ENCODE results near the gene BRD4. TPM values are rescaled to one million over a fixed set of nuclear protein-coding genes. Genes with fewer than 3 reads are reported as not detected.

The BRD4 gene
- total and polyA plus RNA-seq, 4 experiments from 2014 or later: 4.2 to 152 (median 98.4) TPM

- H3K27ac Mint-ChIP-seq: peak overlapping the region; percentile 2 to 78 (median 55)
These were observed 109.3 kb downstream of the BRD4 start for GRCh38 chr19:15222738-15223648.

DNA sequence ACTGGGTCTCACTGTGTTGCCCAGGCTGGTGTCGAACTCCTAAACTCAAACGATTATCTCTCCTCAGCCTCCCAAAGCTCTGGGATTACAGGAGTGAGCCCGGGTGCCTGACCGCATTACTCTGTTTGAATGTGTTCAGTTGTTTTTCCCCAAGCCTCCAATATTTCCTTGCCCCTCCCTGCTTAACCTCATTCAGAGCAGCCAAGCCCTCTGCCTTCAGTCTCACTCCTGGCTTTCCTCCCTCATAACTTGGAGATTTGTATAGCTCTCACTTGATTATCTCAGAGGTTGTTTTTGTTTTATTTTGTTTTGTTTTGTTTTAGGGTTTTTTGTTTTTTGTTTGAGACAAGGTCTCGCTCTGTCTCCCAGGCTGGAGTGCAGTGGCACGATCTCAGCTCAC is 111.5 kb downstream of the BRD4 start:
- no peaks in the 10 kb centered on the region for H3K36me3 ChIP-seq (ENCODE audit: insufficient read depth, low read length)
- ChIA-PET POLR2A (ENCODE audit: partially characterized antibody) (no interaction called here), CTCF (ENCODE audit: partially characterized antibody) (no interaction called here)
- no peak overlapping the region for H3K4me3 ChIP-seq (ENCODE audit: low read length in 2 of 2)
- Mint-ChIP-seq H3K27ac (peak overlapping the region in 1 of 7 donors; percentile 68), H3K4me3 (no peak overlapping the region), H3K27me3 (peaks cover 11 to 16% of the 10 kb centered on the region in 2 donors), H3K36me3 (no peaks in the 10 kb centered on the region), H3K4me1 (peaks cover 5 to 18% (median 13%) of the 10 kb centered on the region in 4 donors), H3K9me3 (peaks cover 0 to 6% (median 0%) of the 10 kb centered on the region in 8 donors)
- no peak for DNase-seq
- H3K27me3 ChIP-seq (ENCODE audit: insufficient read depth, low read length): no peaks in the 10 kb centered on the region
- intact Hi-C loops (cut with micrococcal nuclease): no loop called here
- H3K4me1 ChIP-seq (ENCODE audit: insufficient read depth, low read length): peaks cover 19% of the 10 kb centered on the region
- no peaks in the 10 kb centered on the region for H3K9me3 ChIP-seq (ENCODE audit: control insufficient read depth in 1 of 2, low read length in 2 of 2)
- no peak overlapping the region for H3K27ac ChIP-seq (ENCODE audit: low read depth, low read length)

More at GRCh38 chr19:15222738-15223648, 109.3 kb downstream of the BRD4 start:
- Mint-ChIP-seq H3K36me3 (no peaks in the 10 kb centered on the region), H3K4me1 (peaks cover 5 to 18% (median 13%) of the 10 kb centered on the region in 4 donors), H3K27me3 (peaks cover 16 to 21% of the 10 kb centered on the region in 2 donors), H3K9me3 (peaks cover 0 to 6% (median 0%) of the 10 kb centered on the region in 8 donors), H3K4me3 (peak overlapping the region; percentile 51 to 86 (median 82))
- H3K4me1 ChIP-seq (ENCODE audit: insufficient read depth, low read length): peaks cover 19% of the 10 kb centered on the region
- intact Hi-C loops (cut with micrococcal nuclease): no loop called here
- peak; percentile 61 to 78 (median 70) for DNase-seq
- peak overlapping the region in 1 of 2 donors; percentile 49 for H3K4me3 ChIP-seq (ENCODE audit: low read length in 2 of 2)
- H3K27me3 ChIP-seq (ENCODE audit: insufficient read depth, low read length): no peaks in the 10 kb centered on the region
- no peaks in the 10 kb centered on the region for H3K9me3 ChIP-seq (ENCODE audit: control insufficient read depth in 1 of 2, low read length in 2 of 2)
- CTCF ChIA-PET (ENCODE audit: partially characterized antibody): no interaction called here
- POLR2A ChIA-PET (ENCODE audit: partially characterized antibody): no interaction called here
- no peaks in the 10 kb centered on the region for H3K36me3 ChIP-seq (ENCODE audit: insufficient read depth, low read length)
- H3K27ac ChIP-seq (ENCODE audit: low read depth, low read length): no peak overlapping the region

- no peak overlapping the region for H3K27ac ChIP-seq (ENCODE audit: low read depth, low read length)
- H3K4me1 Mint-ChIP-seq: peaks cover 3 to 12% (median 11%) of the 10 kb centered on the region in 4 donors
- H3K4me3 ChIP-seq (ENCODE audit: low read length in 2 of 2): no peak overlapping the region
- no peaks in the 10 kb centered on the region for H3K9me3 ChIP-seq (ENCODE audit: control insufficient read depth in 1 of 2, low read length in 2 of 2)
- no peaks in the 10 kb centered on the region for H3K27me3 ChIP-seq (ENCODE audit: insufficient read depth, low read length)
- peaks cover 11% of the 10 kb centered on the region for H3K4me1 ChIP-seq (ENCODE audit: insufficient read depth, low read length)
- no peak for DNase-seq
- no peaks in the 10 kb centered on the region for H3K36me3 ChIP-seq (ENCODE audit: insufficient read depth, low read length)
- H3K27ac Mint-ChIP-seq: no peak overlapping the region
- H3K4me3 Mint-ChIP-seq: no peak overlapping the region
- peaks cover 0 to 3% (median 0%) of the 10 kb centered on the region in 8 donors for H3K9me3 Mint-ChIP-seq
- peaks cover 8 to 13% of the 10 kb centered on the region in 2 donors for H3K27me3 Mint-ChIP-seq
- intact Hi-C loops (cut with micrococcal nuclease): no loop called here
- H3K36me3 Mint-ChIP-seq: no peaks in the 10 kb centered on the region
- ChIA-PET CTCF (ENCODE audit: partially characterized antibody) (no interaction called here), POLR2A (ENCODE audit: partially characterized antibody) (no interaction called here)
These were observed 113.8 kb downstream of the BRD4 start for GRCh38 chr19:15218501-15218900.

DNA sequence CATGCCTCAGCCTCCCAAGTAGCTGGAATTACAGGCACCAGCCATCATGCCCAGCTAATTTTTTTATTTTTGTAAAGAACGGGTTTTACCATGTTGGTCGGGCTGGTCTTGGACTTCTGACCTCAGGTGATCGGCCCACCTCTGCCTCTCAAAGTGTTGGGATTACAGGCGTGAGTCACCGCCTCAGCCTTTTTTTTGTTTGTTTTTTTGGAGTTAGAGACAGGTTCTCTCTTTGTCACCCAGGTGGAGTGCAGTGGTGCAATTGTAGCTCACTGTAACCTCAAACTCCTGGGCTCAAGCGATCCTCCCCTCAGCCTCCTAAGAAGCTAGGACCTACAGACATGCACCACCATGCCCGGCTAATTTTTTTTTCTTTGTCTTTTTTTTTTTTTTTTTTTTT is 116.0 kb downstream of the BRD4 start:
- H3K9me3 ChIP-seq (ENCODE audit: control insufficient read depth in 1 of 2, low read length in 2 of 2): no peaks in the 10 kb centered on the region
- H3K36me3 ChIP-seq (ENCODE audit: insufficient read depth, low read length): no peaks in the 10 kb centered on the region
- ChIA-PET CTCF (ENCODE audit: partially characterized antibody) (interaction anchor here (0.7 to 1.1 kb wide), 2 partner anchors 8 to 10 kb away, joined by 3 to 5 read pairs; no protein-coding TSS in a partner anchor), POLR2A (ENCODE audit: partially characterized antibody) (no interaction called here)
- H3K27me3 ChIP-seq (ENCODE audit: insufficient read depth, low read length): no peaks in the 10 kb centered on the region
- intact Hi-C loops (cut with micrococcal nuclease): no loop called here
- Mint-ChIP-seq H3K27me3 (peaks cover 0 to 2% of the 10 kb centered on the region in 2 donors), H3K9me3 (peaks cover 0 to 3% (median 0%) of the 10 kb centered on the region in 8 donors), H3K4me3 (no peak overlapping the region), H3K27ac (no peak overlapping the region), H3K4me1 (no peaks in the 10 kb centered on the region), H3K36me3 (no peaks in the 10 kb centered on the region)
- H3K4me3 ChIP-seq (ENCODE audit: low read length in 2 of 2): no peak overlapping the region
- H3K4me1 ChIP-seq (ENCODE audit: insufficient read depth, low read length): no peaks in the 10 kb centered on the region
- DNase-seq: no peak
- no peak overlapping the region for H3K27ac ChIP-seq (ENCODE audit: low read depth, low read length)

GRCh38 chr19:15213715-15214381 is 118.5 kb downstream of the BRD4 start:
- no peak overlapping the region for H3K4me3 ChIP-seq (ENCODE audit: low read length in 2 of 2)
- no peaks in the 10 kb centered on the region for H3K9me3 ChIP-seq (ENCODE audit: control insufficient read depth in 1 of 2, low read length in 2 of 2)
- DNase-seq: no peak
- H3K27me3 ChIP-seq (ENCODE audit: insufficient read depth, low read length): no peaks in the 10 kb centered on the region
- Mint-ChIP-seq H3K27ac (peak overlapping the region in 1 of 7 donors; percentile 74), H3K4me1 (no peaks in the 10 kb centered on the region), H3K27me3 (peaks cover 0 to 2% of the 10 kb centered on the region in 2 donors), H3K4me3 (no peak overlapping the region), H3K36me3 (no peaks in the 10 kb centered on the region), H3K9me3 (peaks cover 0 to 2% (median 0%) of the 10 kb centered on the region in 8 donors)
- ChIA-PET POLR2A (ENCODE audit: partially characterized antibody) (no interaction called here), CTCF (ENCODE audit: partially characterized antibody) (no interaction called here)
- no peaks in the 10 kb centered on the region for H3K4me1 ChIP-seq (ENCODE audit: insufficient read depth, low read length)
- no peak overlapping the region for H3K27ac ChIP-seq (ENCODE audit: low read depth, low read length)
- intact Hi-C loops (cut with micrococcal nuclease): no loop called here
- no peaks in the 10 kb centered on the region for H3K36me3 ChIP-seq (ENCODE audit: insufficient read depth, low read length)

DNA sequence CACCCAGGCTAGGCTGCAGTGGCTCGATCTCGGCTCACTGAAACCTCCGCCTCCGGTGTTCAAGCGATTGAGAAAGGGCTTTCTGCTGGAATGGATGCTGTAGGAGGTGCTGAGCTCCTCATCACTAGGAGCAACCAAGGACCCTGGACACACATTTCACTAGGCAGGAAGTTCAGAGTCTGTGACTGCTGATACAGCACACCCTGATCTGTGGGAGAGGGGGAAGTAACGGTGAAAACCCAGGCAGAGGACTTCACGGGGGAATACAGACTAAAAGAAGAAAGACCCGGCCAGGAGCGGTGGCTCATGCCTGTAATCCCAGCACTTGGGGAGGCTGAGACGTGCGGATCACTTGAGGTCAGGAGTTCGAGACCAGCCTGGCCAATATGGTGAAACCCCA is 119.6 kb downstream of the BRD4 start:
- intact Hi-C loops (cut with micrococcal nuclease): no loop called here
- Mint-ChIP-seq H3K4me1 (no peaks in the 10 kb centered on the region), H3K4me3 (no peak overlapping the region), H3K27ac (no peak overlapping the region), H3K9me3 (peaks cover 0 to 2% (median 0%) of the 10 kb centered on the region in 8 donors), H3K27me3 (peaks cover 1 to 3% of the 10 kb centered on the region in 2 donors), H3K36me3 (no peaks in the 10 kb centered on the region)
- H3K36me3 ChIP-seq (ENCODE audit: insufficient read depth, low read length): no peaks in the 10 kb centered on the region
- no peaks in the 10 kb centered on the region for H3K4me1 ChIP-seq (ENCODE audit: insufficient read depth, low read length)
- no peak overlapping the region for H3K27ac ChIP-seq (ENCODE audit: low read depth, low read length)
- H3K9me3 ChIP-seq (ENCODE audit: control insufficient read depth in 1 of 2, low read length in 2 of 2): no peaks in the 10 kb centered on the region
- ChIA-PET CTCF (ENCODE audit: partially characterized antibody) (no interaction called here), POLR2A (ENCODE audit: partially characterized antibody) (no interaction called here)
- no peak overlapping the region for H3K4me3 ChIP-seq (ENCODE audit: low read length in 2 of 2)
- no peaks in the 10 kb centered on the region for H3K27me3 ChIP-seq (ENCODE audit: insufficient read depth, low read length)
- no peak for DNase-seq

- intact Hi-C loops (cut with micrococcal nuclease): no loop called here
- no peaks in the 10 kb centered on the region for H3K9me3 ChIP-seq (ENCODE audit: control insufficient read depth in 1 of 2, low read length in 2 of 2)
- Mint-ChIP-seq H3K9me3 (peaks cover 0 to 3% (median 0%) of the 10 kb centered on the region in 8 donors), H3K27me3 (peaks cover 4 to 13% of the 10 kb centered on the region in 2 donors), H3K36me3 (no peaks in the 10 kb centered on the region), H3K4me1 (no peaks in the 10 kb centered on the region), H3K4me3 (no peak overlapping the region), H3K27ac (peak overlapping the region in 2 of 7 donors; percentile 23 to 44)
- no peaks in the 10 kb centered on the region for H3K36me3 ChIP-seq (ENCODE audit: insufficient read depth, low read length)
- H3K27me3 ChIP-seq (ENCODE audit: insufficient read depth, low read length): no peaks in the 10 kb centered on the region
- no peak overlapping the region for H3K4me3 ChIP-seq (ENCODE audit: low read length in 2 of 2)
- H3K4me1 ChIP-seq (ENCODE audit: insufficient read depth, low read length): no peaks in the 10 kb centered on the region
- no peak overlapping the region for H3K27ac ChIP-seq (ENCODE audit: low read depth, low read length)
- no peak for DNase-seq
- ChIA-PET CTCF (ENCODE audit: partially characterized antibody) (no interaction called here), POLR2A (ENCODE audit: partially characterized antibody) (no interaction called here)
These were observed 122.0 kb downstream of the BRD4 start for GRCh38 chr19:15210323-15210781.
